GM19193 (cell line): Measurements from ENCODE around the gene TRPC4AP.

Experiments used
- POLR2A ChIP-seq: IDR thresholded peaks from 4 replicates; pipeline ENCODE4 v1.6.1; 2011; ENCODE audit not compliant: insufficient read depth, insufficient read length; ENCODE audit errors: extremely low read depth

The TRPC4AP gene

DNA sequence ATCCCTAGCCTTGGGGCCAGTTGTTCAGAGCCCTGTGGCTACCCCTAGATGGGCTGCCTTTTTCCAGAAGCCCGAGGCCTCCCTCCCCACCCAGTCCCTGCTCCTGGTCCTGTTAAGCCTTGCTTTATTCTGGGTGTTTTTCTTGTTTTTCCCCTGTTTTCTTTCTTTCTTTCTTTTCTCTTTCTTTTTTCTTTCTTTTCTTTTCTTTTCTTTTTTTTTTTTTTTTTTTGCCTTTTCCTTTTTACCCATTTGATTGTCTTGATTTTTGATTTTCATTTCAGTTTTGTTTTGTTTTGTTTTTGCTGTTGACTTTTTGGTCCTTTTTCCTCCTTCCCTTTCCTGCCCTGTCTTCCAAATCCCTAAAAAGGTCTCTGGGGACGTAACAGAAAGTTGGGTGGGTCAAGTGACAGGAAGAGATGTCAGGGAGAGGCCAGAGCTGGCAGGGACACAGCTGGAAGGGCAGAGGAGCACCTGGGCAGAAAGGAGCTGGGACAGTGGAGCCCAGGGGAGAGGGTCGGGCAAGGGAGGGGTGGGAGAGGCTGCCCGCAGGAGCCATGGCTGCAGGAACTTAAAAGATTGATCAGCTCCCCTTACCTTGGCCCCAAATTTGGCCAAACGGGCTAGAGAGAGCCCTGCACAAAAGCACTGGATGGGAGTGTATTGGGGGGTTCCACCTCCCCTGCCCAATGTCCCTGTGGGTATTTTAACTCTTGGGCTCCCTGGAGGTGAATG lies 109.4 kb downstream of the TRPC4AP start:
- no peak for TF ChIP-seq POLR2A

DNA sequence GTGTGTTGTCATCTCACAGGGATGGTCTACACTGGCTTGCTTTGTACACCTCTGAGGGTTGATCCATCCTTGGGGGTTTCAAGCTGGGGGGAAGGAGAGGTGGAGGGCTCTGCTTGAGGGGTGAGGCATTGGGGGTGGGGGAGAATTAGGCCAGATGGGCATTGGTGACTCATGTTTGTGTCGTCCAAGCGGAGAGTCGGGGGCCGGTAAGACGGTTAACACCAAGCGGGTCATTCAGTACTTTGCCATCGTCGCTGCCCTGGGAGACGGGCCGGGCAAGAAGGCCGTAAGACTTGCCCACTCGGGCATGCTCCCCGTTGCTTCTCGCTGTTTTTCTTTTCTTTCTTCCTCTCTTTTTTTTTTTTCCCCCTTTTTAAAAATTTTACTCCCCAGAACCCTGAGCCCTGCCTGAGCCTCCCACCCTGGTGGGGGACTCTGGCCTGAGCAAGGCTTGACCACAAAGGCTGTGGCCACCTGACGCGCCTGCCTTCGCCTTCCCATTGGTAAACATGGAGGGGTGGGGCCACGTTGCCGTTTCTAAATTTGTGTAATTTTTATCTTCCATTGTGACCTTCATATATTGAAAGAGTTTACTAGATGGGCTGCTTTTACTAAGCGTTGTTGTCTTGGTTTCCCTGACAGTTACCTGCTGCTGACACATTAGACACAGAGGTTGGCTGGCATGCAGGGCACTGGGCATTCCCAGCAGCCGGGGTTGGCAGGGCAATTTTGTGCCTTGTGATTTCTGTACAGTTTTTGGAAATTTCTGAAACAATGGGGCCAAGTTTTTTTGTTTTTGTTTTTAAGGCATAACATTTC lies 110.1 kb downstream of the TRPC4AP start:
- no peak for TF ChIP-seq POLR2A

DNA sequence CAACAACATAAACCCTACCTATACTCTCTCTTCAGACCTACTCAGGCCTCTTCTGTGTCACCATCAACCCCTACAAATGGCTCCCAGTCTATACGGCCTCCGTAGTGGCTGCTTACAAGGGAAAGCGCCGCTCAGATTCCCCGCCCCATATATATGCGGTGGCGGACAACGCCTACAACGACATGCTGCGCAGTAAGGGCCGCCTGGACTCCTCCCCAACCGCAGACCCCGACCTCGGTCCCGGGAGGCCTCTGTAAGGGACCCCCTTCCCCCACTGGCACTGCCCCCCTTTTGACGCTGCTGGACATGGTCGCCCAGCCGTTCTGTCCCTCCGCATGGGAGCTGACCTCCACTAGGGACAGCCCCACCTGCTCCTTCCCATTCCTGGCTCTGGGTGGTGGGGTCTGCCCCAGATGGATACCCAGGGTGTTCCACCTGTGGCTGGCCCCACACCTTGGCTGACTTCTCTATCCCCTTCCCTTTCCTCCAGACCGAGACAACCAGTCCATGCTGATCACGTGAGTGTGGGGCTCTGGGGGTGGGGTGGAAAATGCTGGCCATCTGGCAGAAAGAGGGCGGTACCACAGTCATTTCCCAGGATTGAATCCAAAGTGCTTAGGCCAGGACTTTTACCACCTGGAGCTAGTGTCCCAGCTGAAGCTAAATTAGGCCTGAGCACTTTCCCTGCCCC lies 111.9 kb downstream of the TRPC4AP start:
- TF ChIP-seq POLR2A, result no peak

- no peak for TF ChIP-seq POLR2A
Measured at GRCh38 chr20:34979366-34980153, 113.0 kb downstream of the TRPC4AP start.

DNA sequence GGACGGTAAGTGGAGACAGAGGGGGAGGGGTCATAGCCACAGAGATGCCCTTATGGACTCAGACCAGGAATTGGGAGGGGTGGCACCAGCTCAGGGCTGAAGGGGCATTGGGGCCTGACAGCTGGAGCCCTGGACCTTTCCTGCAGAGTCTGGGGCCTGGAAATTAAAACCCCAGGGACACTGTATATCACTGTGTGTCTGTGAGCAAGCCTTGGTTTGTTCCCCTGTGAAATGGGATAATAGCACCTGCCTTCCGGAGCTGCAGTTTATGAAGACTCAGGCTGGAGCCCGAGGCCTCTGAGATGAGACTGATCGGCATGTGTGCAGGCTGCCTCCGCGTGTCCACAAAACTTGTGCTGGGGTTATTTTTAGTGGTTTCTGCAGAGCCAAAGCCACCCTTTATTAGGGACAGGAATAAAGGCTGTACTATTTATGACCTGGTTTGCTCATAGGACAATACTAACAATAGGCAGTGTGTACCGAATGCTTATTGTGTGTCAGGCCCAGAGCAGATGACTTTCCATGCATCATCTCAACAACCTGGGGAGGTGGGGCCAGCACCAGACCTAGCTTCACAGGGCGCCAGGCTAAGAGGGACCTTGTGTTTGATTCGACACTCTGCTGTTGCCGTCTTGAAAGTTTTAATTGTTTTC lies 114.4 kb downstream of the TRPC4AP start:
- TF ChIP-seq POLR2A, result no peak

DNA sequence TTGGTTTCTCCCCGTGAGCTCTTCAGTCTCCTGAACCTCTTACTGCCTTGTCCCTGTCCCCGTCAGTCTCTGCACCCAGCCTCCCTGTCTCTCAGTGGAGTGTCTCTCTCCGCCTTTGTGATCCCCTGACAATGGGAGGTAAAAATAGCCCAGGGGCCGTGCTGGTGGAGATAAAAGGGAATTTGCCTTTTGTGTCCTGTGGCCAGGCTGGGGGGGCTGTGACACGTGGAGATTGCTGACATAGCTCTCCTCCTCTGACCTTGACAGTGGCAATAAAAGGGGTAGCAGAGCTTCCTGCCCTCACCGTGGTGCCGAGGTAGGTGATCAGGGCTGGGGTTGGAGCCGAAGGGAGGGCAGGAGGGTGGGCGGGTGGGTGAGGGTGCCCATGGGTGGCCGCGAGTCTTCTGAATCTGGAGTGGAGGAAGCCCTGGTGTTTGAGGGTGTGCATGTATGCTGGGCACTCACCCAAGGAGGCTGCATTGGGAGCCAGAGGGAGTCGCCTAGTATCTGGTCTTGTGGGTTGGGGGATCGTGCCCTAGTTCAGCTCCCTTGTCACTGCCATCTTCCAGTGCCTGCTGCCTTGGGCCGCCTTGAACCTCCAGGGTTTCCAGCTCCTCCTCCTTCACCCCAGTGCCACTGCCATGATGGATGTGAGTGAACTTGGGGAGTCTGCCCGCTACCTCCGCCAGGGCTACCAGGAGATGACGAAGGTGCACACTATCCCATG lies 115.1 kb downstream of the TRPC4AP start:
- no peak for TF ChIP-seq POLR2A

- TF ChIP-seq POLR2A, result no peak
Measured at GRCh38 chr20:34976286-34976685, 116.3 kb downstream of the TRPC4AP start.

- TF ChIP-seq POLR2A, result no peak
Measured at GRCh38 chr20:34974246-34974645, 118.4 kb downstream of the TRPC4AP start.

- no peak for TF ChIP-seq POLR2A
Measured at GRCh38 chr20:34971561-34972235, 120.9 kb downstream of the TRPC4AP start.

- no peak for TF ChIP-seq POLR2A
Measured at GRCh38 chr20:34970846-34971560, 121.6 kb downstream of the TRPC4AP start.

DNA sequence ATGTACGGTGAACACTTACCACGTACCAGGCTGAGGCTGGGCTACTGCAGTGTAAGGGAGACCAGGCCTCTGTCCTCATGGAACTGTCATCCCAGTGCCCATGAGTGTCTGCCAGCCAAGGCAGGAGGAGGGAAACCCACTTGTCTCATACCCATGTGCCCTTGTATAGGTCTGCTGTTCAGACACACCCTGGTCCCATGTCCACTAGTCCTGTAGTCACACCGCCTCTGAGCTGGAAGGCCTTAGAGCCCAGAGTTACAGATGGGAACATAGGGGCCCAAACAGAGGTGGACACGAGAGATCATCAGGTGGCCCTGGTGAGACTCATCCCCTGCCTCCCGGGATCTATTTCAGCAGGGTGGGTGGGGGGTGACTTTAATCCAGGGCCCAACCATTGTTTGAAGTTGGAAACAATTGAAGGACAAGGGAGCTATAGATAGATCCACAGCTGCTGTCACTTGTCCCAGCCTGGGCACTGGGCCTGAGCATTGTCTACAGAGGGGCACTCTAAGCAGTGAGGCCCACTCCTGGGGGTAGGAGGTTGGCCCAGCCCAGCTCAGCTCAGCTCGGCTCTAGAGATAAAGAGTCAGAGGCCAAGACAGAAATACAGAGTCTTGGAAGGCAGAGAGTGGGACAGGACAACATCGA lies 122.3 kb downstream of the TRPC4AP start:
- no peak for TF ChIP-seq POLR2A
